Measurements from ENCODE around the gene CARD6. TPM values are rescaled to one million over a fixed set of nuclear protein-coding genes. Genes with fewer than 3 reads are reported as not detected.
A peak's percentile ranks its signal among the peaks of the same experiment; 100 is the strongest.

CARD6 gene
- total and polyA plus RNA-seq, 4 donors: 1.6 to 3.2 (median 2.1) TPM

DNA sequence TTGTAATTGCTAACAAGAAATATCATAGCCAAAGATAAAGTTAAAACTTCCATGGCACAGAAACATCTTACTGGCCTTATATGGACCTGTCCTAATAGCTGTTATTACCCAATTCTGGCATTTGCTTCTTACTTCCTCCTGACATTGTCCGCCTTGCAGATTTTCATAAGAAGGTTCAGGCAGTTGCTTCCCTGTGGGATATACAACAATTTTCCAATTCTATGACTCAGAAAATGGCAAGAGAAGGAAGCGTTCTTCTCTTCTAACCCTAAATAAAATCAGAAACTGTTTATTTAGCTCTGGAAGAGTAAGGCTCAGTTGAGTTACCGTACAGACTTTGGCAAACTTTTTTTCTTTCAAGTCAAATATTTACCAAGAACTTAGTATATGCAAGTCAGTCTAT lies 44.7 kb upstream of the CARD6 start:
- DNase-seq (ENCODE audit: low spot score): no peak
- 12% methylated on average over 3 of the region's 3 CpGs for WGBS
- H3K4me1 ChIP-seq (ENCODE audit: control insufficient read depth in 4 of 4, insufficient read depth in 4 of 4, low read length in 3 of 4): peaks cover 10 to 31% (median 18%) of the 10 kb centered on the region in 4 donors

DNA sequence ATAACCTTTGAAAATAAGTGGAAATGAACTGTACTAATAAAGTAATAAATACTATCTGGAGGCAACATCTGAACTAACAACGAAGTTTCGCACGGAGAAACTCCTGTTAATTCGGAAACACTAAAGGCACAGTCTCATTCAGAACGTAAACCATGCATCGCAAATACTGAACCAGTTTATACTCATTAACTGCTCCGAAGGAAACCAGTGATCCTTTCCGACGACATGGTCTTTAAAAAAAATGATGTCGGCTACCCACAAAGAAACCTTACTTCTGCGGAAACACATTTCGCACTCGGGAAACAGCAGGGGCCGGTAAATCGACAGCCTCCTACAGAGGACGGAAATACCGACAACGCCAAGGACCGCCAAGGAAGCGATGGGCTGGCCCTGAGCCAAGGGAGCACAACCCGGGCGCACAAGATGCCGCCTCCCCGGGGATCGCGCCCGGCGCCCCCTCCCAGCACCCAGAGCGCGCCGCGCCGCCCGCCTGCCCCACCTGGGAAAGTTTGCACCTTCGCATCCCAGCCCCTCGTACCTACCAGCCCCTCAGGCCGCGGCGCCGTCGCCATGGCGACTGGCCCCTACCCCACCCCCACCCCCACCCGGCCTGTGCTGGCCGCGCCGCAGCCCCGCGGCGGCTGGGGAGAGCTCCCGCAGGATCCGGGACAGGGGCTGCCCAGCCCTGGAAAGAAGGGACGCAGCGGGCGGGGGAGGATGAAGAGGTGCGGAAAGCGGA lies 43.7 kb upstream of the CARD6 start:
- H3K27ac ChIP-seq (ENCODE audit: low read depth in 1 of 2, low read length in 2 of 2): peak overlapping the region; percentile 96
- DNase-seq (ENCODE audit: low spot score): peak; percentile 82
- peak overlapping the region; percentile 82 to 89 for H3K9ac ChIP-seq (ENCODE audit: low read depth in 1 of 2, low read length in 2 of 2)
- under 1% methylated on average over 56 of the region's 56 CpGs for WGBS
- H3K36me3 ChIP-seq (ENCODE audit: control insufficient read depth in 4 of 4, insufficient read depth in 3 of 4, low read depth in 1 of 4, low read length in 3 of 4): peaks cover 0 to 4% (median 0%) of the 10 kb centered on the region in 4 donors
- H3K27me3 ChIP-seq (ENCODE audit: control insufficient read depth in 4 of 4, insufficient read depth in 4 of 4, low read length in 3 of 4): no peaks in the 10 kb centered on the region
- H3K9me3 ChIP-seq (ENCODE audit: control insufficient read depth in 4 of 4, low read length in 3 of 4): no peaks in the 10 kb centered on the region
- H3K4me3 ChIP-seq (ENCODE audit: low read depth in 1 of 3, low read length in 3 of 3): peak overlapping the region; percentile 94 to 99 (median 96)
- peaks cover 6 to 24% (median 16%) of the 10 kb centered on the region in 4 donors for H3K4me1 ChIP-seq (ENCODE audit: control insufficient read depth in 4 of 4, insufficient read depth in 4 of 4, low read length in 3 of 4)
- TF ChIP-seq, protein P1, sequence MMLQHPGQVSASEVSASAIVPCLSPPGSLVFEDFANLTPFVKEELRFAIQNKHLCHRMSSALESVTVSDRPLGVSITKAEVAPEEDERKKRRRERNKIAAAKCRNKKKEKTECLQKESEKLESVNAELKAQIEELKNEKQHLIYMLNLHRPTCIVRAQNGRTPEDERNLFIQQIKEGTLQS (IDR thresholded peaks at IDR 0.05): no peak
- TF ChIP-seq, protein P2, sequence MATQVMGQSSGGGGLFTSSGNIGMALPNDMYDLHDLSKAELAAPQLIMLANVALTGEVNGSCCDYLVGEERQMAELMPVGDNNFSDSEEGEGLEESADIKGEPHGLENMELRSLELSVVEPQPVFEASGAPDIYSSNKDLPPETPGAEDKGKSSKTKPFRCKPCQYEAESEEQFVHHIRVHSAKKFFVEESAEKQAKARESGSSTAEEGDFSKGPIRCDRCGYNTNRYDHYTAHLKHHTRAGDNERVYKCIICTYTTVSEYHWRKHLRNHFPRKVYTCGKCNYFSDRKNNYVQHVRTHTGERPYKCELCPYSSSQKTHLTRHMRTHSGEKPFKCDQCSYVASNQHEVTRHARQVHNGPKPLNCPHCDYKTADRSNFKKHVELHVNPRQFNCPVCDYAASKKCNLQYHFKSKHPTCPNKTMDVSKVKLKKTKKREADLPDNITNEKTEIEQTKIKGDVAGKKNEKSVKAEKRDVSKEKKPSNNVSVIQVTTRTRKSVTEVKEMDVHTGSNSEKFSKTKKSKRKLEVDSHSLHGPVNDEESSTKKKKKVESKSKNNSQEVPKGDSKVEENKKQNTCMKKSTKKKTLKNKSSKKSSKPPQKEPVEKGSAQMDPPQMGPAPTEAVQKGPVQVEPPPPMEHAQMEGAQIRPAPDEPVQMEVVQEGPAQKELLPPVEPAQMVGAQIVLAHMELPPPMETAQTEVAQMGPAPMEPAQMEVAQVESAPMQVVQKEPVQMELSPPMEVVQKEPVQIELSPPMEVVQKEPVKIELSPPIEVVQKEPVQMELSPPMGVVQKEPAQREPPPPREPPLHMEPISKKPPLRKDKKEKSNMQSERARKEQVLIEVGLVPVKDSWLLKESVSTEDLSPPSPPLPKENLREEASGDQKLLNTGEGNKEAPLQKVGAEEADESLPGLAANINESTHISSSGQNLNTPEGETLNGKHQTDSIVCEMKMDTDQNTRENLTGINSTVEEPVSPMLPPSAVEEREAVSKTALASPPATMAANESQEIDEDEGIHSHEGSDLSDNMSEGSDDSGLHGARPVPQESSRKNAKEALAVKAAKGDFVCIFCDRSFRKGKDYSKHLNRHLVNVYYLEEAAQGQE (IDR thresholded peaks at IDR 0.05): no peak
- TF ChIP-seq, protein P3, sequence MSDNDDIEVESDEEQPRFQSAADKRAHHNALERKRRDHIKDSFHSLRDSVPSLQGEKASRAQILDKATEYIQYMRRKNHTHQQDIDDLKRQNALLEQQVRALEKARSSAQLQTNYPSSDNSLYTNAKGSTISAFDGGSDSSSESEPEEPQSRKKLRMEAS (IDR thresholded peaks at IDR 0.05): no peak
- TF ChIP-seq TAF1 (conservative IDR thresholded peaks at IDR 0.05) (no peak), JUND (IDR thresholded peaks at IDR 0.05) (no peak), HNF4G (IDR thresholded peaks at IDR 0.05) (no peak), RAD21 (IDR thresholded peaks at IDR 0.05) (no peak), RXRA (IDR thresholded peaks at IDR 0.05) (no peak), NR2F2 (IDR thresholded peaks at IDR 0.05) (no peak)

More for the DNA sequence above, 44.7 kb upstream of the CARD6 start:
- Histone ChIP-seq H3K9ac (ENCODE audit: low read depth in 1 of 2, low read length in 2 of 2) (peak overlapping the region; percentile 82 to 89), H3K27ac (ENCODE audit: low read depth in 1 of 2, low read length in 2 of 2) (peak overlapping the region; percentile 14 to 96), H3K4me3 (ENCODE audit: low read depth in 1 of 3, low read length in 3 of 3) (peak overlapping the region; percentile 94 to 99 (median 96)), H3K9me3 (ENCODE audit: control insufficient read depth in 4 of 4, low read length in 3 of 4) (no peaks in the 10 kb centered on the region), H3K27me3 (ENCODE audit: control insufficient read depth in 4 of 4, insufficient read depth in 4 of 4, low read length in 3 of 4) (no peaks in the 10 kb centered on the region), H3K36me3 (ENCODE audit: control insufficient read depth in 4 of 4, insufficient read depth in 3 of 4, low read depth in 1 of 4, low read length in 3 of 4) (peaks cover 0 to 4% (median 0%) of the 10 kb centered on the region in 4 donors)
- TF ChIP-seq HNF4A (conservative IDR thresholded peaks at IDR 0.05) (peak in 1 of 2 donors; percentile 35), FOXA1 (IDR thresholded peaks at IDR 0.05) (no peak), YY1 (IDR thresholded peaks at IDR 0.05) (peak; percentile 32), JUND (IDR thresholded peaks at IDR 0.05) (peak in 1 of 2 donors; percentile 18), RXRA (IDR thresholded peaks at IDR 0.05) (peak in 1 of 2 donors; percentile 19), EGR1 (IDR thresholded peaks at IDR 0.05; ENCODE audit: low read depth in 2 of 2) (no peak), NR2F2 (IDR thresholded peaks at IDR 0.05) (no peak)
- TF ChIP-seq, protein P4, sequence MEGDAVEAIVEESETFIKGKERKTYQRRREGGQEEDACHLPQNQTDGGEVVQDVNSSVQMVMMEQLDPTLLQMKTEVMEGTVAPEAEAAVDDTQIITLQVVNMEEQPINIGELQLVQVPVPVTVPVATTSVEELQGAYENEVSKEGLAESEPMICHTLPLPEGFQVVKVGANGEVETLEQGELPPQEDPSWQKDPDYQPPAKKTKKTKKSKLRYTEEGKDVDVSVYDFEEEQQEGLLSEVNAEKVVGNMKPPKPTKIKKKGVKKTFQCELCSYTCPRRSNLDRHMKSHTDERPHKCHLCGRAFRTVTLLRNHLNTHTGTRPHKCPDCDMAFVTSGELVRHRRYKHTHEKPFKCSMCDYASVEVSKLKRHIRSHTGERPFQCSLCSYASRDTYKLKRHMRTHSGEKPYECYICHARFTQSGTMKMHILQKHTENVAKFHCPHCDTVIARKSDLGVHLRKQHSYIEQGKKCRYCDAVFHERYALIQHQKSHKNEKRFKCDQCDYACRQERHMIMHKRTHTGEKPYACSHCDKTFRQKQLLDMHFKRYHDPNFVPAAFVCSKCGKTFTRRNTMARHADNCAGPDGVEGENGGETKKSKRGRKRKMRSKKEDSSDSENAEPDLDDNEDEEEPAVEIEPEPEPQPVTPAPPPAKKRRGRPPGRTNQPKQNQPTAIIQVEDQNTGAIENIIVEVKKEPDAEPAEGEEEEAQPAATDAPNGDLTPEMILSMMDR (IDR thresholded peaks at IDR 0.05; ENCODE audit: low read depth, low read length, missing input control): no peak
- TF ChIP-seq, protein P2 (IDR thresholded peaks at IDR 0.05): peak; percentile 33
- TF ChIP-seq, protein P5, sequence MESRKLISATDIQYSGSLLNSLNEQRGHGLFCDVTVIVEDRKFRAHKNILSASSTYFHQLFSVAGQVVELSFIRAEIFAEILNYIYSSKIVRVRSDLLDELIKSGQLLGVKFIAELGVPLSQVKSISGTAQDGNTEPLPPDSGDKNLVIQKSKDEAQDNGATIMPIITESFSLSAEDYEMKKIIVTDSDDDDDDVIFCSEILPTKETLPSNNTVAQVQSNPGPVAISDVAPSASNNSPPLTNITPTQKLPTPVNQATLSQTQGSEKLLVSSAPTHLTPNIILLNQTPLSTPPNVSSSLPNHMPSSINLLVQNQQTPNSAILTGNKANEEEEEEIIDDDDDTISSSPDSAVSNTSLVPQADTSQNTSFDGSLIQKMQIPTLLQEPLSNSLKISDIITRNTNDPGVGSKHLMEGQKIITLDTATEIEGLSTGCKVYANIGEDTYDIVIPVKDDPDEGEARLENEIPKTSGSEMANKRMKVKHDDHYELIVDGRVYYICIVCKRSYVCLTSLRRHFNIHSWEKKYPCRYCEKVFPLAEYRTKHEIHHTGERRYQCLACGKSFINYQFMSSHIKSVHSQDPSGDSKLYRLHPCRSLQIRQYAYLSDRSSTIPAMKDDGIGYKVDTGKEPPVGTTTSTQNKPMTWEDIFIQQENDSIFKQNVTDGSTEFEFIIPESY (IDR thresholded peaks at IDR 0.05): no peak
- TF ChIP-seq, protein P3 (IDR thresholded peaks at IDR 0.05): no peak
